ENCODE measurements around the gene PNISR.

PNISR gene

DNA sequence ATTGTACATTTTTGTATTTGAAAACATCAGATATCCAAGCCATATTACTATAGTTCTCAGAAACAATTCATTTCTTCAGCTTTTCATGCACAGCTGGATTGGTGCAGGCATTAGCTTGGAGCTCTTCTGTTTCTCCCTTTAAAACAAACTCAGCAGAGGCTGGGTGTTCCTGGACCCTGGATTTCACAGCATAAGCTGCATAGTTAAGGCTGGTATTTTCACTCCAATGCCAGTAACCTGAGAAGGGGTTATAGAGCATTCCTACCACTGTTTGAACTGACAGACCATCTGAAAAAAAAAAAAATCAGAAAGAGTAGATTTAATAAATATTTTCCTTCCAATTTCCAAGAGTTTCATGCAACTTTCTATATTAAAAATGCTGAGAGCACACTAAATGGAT is 55.6 kb downstream of the PNISR start:
- no peak for TF ChIP-seq ZFX (IDR thresholded peaks at IDR 0.05)
- TF ChIP-seq, protein P1, sequence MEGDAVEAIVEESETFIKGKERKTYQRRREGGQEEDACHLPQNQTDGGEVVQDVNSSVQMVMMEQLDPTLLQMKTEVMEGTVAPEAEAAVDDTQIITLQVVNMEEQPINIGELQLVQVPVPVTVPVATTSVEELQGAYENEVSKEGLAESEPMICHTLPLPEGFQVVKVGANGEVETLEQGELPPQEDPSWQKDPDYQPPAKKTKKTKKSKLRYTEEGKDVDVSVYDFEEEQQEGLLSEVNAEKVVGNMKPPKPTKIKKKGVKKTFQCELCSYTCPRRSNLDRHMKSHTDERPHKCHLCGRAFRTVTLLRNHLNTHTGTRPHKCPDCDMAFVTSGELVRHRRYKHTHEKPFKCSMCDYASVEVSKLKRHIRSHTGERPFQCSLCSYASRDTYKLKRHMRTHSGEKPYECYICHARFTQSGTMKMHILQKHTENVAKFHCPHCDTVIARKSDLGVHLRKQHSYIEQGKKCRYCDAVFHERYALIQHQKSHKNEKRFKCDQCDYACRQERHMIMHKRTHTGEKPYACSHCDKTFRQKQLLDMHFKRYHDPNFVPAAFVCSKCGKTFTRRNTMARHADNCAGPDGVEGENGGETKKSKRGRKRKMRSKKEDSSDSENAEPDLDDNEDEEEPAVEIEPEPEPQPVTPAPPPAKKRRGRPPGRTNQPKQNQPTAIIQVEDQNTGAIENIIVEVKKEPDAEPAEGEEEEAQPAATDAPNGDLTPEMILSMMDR (conservative IDR thresholded peaks at IDR 0.05) = no peak
- no peak overlapping the region for H3K27ac ChIP-seq

DNA sequence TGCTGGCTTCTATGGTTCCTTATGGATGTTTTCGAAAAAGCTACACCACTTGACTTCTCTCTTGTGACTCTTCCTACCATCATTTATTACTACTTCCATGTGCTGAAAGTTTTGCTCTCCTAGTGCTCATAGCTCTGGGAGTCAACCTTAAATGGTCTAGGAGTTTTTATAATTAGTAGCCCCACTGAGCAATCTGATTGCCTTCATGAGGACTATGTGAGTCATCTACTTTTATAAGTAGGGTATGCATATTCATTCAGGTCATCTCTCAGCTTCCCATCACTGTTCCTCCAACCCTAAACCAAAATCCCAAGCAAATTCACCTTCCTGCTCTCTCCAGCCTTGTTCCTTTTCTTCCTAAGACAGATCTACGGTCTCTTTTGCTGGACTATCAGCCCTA is 58.3 kb downstream of the PNISR start:
- no peak overlapping the region for H3K27ac ChIP-seq
- TF ChIP-seq, protein P1 (conservative IDR thresholded peaks at IDR 0.05) = no peak
- TF ChIP-seq ZFX (IDR thresholded peaks at IDR 0.05) = no peak

DNA sequence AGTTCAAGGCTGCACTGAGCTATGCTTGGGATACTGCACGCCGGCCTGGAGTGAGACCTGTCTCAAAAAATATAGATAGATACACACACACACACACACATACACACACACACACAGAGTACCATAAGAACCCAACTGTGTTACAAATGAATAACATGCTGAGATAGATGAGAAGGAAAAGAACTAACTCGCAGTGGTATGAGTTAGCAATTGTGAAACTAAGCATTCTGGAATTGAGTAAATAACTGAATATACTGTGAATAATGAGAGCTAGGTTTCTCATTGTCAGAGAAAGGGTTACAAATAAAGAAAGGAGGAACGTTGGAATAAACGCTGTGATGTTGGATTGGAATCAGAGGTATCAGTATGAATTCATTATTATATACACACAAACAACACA is 61.1 kb downstream of the PNISR start:
- no peak overlapping the region for H3K27ac ChIP-seq
- no peak for TF ChIP-seq ZFX (IDR thresholded peaks at IDR 0.05)
- TF ChIP-seq, protein P1 (conservative IDR thresholded peaks at IDR 0.05) = no peak

DNA sequence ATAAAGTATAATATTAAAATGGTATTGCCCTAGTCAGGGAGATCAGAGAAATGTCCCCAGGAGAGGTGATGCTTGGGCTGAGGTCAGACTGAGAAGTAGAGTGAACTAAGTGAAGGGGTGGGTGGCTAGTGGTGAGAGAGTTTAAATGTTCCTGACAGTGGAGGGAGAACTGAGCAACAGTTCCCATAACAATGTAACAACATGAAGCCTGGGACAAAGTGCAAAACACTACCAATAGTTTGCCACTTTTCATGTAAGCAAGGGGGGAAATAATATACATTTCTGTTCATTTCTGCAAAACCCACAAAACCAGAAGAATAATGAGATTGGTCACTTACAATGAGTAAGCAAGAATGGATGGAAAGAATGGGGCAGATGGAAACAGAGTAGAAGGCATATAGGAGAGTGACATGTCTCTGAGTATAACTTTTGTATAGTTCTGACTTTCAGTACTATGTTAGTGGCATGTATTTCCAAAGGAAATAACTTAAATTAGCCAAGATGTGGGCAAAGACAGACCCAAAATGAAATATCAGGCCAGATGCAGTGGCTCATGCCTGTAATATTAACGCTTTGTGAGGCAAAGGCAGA is 62.3 kb downstream of the PNISR start:
- H3K27ac ChIP-seq = no peak overlapping the region
- no peak for TF ChIP-seq ZFX (IDR thresholded peaks at IDR 0.05)
- TF ChIP-seq, protein P1 (conservative IDR thresholded peaks at IDR 0.05) = no peak

DNA sequence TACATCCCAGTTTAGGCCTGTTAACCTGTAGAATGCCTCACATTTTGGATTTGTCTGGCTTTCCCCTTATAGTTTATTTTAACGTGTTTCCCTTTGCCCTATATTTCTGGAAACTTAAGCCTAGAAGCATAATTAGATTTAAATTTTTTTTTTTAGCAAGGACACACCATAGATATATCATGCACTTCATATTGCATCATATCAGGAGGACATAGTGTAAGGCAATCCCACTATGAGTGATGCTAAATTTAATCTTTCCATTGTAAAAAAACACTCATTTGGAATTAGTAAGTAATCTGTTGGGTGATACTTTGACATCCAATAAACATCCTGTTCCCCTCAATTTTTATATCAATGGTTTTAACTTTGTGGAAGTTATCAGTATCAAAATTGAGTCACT is 65.3 kb downstream of the PNISR start:
- TF ChIP-seq ZFX (IDR thresholded peaks at IDR 0.05) = no peak
- TF ChIP-seq, protein P1 (conservative IDR thresholded peaks at IDR 0.05) = no peak
- no peak overlapping the region for H3K27ac ChIP-seq

DNA sequence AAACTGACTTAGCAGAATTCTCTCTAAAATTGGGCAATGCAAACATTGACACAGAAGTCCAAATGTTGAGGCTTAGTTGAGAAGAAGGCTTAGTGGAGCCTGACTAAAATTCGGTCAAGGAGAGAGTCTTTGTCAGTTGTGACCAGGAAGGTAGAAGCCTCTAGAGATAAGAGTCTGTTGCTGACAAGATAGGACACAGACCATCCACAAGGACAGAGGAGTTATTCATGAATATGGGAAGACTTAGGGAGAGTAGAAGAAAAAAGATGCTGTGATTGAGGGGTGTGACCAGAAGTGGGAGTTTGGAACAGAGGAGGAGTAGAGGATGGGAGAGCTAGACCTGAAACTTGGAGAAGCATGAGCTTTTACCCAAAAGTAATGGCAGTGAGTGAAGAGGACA is 68.5 kb downstream of the PNISR start:
- no peak overlapping the region for H3K27ac ChIP-seq
- TF ChIP-seq, protein P1 (conservative IDR thresholded peaks at IDR 0.05) = no peak
- no peak for TF ChIP-seq ZFX (IDR thresholded peaks at IDR 0.05)

DNA sequence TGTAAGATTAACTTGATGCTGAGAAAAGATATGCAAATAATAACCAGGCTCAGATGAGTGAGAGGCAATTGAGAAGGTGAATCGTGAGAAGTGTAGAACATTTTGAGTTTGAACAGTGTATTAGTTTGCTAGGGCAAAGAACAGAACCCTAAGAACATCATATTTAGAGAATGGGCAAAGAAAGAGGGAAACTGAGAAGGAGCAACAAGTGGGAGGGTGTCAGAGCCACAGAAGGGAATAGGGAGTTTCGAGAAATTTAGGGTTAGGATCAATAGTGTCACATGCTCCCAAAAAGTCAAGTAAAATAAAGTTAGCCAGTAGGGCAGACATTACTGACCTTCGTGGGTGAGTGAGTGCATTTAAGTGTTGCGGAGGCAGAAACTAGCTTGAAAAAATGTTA is 70.1 kb downstream of the PNISR start:
- TF ChIP-seq, protein P1 (conservative IDR thresholded peaks at IDR 0.05) = no peak
- TF ChIP-seq ZFX (IDR thresholded peaks at IDR 0.05) = no peak
- no peak overlapping the region for H3K27ac ChIP-seq

Data from C4-2B (cell line).